Lower leg skin (tissue), 4 donors: Measurements from ENCODE around the gene CORO1C. TPM values are rescaled to one million over a fixed set of nuclear protein-coding genes. Genes with fewer than 3 reads are reported as not detected.

Source experiments
- DNase-seq, 2 donors: peaks; one replicate each; pipeline ENCODE4 v3.0.0-alpha.2; 2019; ENCODE audit warnings: low spot score in 2 of 2
- H3K4me3 ChIP-seq: fragments of 200-600 bp; sonication (generic); 2 replicates; pipeline ENCODE4 v1.5.1; 2017; ENCODE audit warnings: mild to moderate bottlenecking, low read depth; ENCODE audit not compliant: poor library complexity, severe bottlenecking
- POLR2A ChIP-seq, 2 donors: fragments of 450-650 bp; IDR thresholded peaks; one replicate each; pipeline ENCODE4 v1.6.1; 2016 to 2017; ENCODE audit warnings: antibody characterized with exemption in 2 of 2, mild to moderate bottlenecking in 1 of 2, moderate library complexity in 1 of 2
- WGBS, 2 donors: methylation state at CpG; one replicate each; pipeline ENCODE4 v1.1.5; 2018; 5-methylcytosine and 5-hydroxymethylcytosine counted together
- intact Hi-C: fragments of 100-400 bp; cut with DNase I; formaldehyde crosslinking; loops from one replicate; pipeline ENCODE4 v1.15.0; 2023; ENCODE audit warnings: low total_unique reads
- total RNA-seq, 4 donors: library from RNA; depleted of rRNA; stranded (reverse); fragments of >200 nt; gene quantifications; one replicate each; pipeline ENCODE4 v1.1.0, GENCODE V29; 2016
- TF ChIP-seq, protein P1 (sequence below), 3 donors: fragments of 450-650 bp; IDR thresholded peaks; one replicate each; pipeline ENCODE4 v1.5.1; 2016; ENCODE audit warnings: antibody characterized with exemption in 3 of 3, mild to moderate bottlenecking in 3 of 3, moderate library complexity in 2 of 3

The CORO1C gene
- total RNA-seq, 4 donors from 2014 or later = 86.5 to 193 (median 146) TPM

DNA sequence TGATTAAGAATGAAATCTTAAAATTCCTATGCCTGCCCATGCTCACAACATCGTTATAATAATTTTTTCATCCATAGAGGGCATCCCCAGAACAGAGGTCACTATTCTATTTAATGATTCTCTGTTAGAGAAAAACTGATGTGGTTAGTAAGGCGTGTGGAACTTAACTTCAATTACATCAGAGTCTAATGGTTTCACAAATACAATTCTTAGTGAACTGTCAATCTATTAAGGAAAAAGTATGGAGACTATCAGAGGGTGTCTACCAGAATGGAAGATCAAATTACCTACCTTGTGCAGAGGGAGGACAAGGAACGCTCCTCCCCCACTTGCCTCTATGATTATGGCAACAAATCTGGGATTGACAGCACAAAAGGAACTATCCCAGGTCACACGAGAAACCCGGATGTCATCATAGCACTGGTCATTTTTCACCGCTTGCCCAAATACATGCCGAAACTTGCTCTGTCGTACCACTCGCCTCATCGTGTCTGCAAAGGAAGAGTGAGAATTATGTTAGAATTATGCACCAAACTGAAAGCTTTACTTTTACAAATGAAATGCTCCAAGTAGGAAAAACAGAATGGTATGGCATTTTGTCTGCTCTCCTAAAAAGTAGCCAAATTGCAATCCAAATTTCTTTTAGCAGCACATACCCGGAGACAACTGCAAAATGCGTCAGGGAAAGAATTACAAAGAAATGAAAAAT, 30.3 kb downstream of the CORO1C start:
- TF ChIP-seq, protein P1, sequence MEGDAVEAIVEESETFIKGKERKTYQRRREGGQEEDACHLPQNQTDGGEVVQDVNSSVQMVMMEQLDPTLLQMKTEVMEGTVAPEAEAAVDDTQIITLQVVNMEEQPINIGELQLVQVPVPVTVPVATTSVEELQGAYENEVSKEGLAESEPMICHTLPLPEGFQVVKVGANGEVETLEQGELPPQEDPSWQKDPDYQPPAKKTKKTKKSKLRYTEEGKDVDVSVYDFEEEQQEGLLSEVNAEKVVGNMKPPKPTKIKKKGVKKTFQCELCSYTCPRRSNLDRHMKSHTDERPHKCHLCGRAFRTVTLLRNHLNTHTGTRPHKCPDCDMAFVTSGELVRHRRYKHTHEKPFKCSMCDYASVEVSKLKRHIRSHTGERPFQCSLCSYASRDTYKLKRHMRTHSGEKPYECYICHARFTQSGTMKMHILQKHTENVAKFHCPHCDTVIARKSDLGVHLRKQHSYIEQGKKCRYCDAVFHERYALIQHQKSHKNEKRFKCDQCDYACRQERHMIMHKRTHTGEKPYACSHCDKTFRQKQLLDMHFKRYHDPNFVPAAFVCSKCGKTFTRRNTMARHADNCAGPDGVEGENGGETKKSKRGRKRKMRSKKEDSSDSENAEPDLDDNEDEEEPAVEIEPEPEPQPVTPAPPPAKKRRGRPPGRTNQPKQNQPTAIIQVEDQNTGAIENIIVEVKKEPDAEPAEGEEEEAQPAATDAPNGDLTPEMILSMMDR (IDR thresholded peaks at IDR 0.05) = no peak
- TF ChIP-seq POLR2A (IDR thresholded peaks at IDR 0.05) = no peak
- no peak overlapping the region for H3K4me3 ChIP-seq
- WGBS, 2 donors = 73 to 75% methylated on average over 12 of the region's 12 CpGs
- no peak for DNase-seq
- intact Hi-C loops = no loop called here

GRCh38 chr12:108699955-108700563, 31.3 kb downstream of the CORO1C start:
- 56 to 62% methylated on average over 3 of the region's 3 CpGs for WGBS, 2 donors
- no peak overlapping the region for H3K4me3 ChIP-seq
- intact Hi-C loops = no loop called here
- DNase-seq = no peak
- TF ChIP-seq, protein P1 (IDR thresholded peaks at IDR 0.05) = no peak

DNA sequence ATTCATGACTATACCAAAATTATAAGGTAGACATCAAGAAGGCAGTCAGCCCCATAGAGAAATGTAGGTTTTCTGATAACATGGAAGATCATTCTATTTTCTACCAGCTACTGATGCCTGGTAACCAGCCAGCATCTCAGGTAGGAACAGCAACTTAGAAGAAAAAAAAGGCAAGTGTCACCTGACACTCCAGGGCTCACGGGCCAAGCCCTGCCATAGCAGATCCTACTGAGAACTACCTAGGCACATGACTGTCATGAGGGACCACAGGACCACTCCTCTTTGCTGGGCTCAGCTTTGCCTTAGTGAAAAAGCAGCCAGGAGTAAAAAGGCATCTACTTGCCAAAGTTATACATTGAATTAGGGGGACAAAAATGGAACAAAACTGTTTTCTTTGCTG, 33.4 kb downstream of the CORO1C start:
- DNase-seq = no peak
- TF ChIP-seq, protein P1 (IDR thresholded peaks at IDR 0.05) = no peak
- TF ChIP-seq POLR2A (IDR thresholded peaks at IDR 0.05) = no peak
- intact Hi-C loops = no loop called here
- 56 to 59% methylated on average over 1 of the region's 1 CpG for WGBS, 2 donors
- no peak overlapping the region for H3K4me3 ChIP-seq

- H3K4me3 ChIP-seq = no peak overlapping the region
- TF ChIP-seq, protein P1 (IDR thresholded peaks at IDR 0.05) = no peak
- no peak for TF ChIP-seq POLR2A (IDR thresholded peaks at IDR 0.05)
- intact Hi-C loops = no loop called here
- no peak for DNase-seq
- 42 to 50% methylated on average over 2 of the region's 2 CpGs for whole genome bisulfite sequencing, 2 donors
These were observed 34.4 kb downstream of the CORO1C start for GRCh38 chr12:108696996-108697290.

- intact Hi-C loops = no loop called here
These were observed 35.0 kb downstream of the CORO1C start for GRCh38 chr12:108696111-108696995.

More at GRCh38 chr12:108696111-108696995, 35.0 kb downstream of the CORO1C start:
- no peak for DNase-seq
- TF ChIP-seq POLR2A (IDR thresholded peaks at IDR 0.05) = no peak
- TF ChIP-seq, protein P1 (IDR thresholded peaks at IDR 0.05) = no peak
- H3K4me3 ChIP-seq = no peak overlapping the region
- 30 to 31% methylated on average over 9 of the region's 9 CpGs for WGBS, 2 donors
